SK-N-MC (cell line): ENCODE measurements around the gene CHMP4A.

ENCODE experiments used
- DNase-seq: peaks from one replicate; pipeline ENCODE4 v3.0.0-alpha.2; 2011; ENCODE audit warnings: low read depth, low spot score
- H3K27ac ChIP-seq: fragments of 200-600 bp; sonication (generic); 2 replicates; pipeline ENCODE4 v1.5.1; 2016; ENCODE audit warnings: mixed run types
- H3K36me3 ChIP-seq: fragments of 200-600 bp; sonication (generic); 2 replicates; pipeline ENCODE4 v1.6.1; 2017; ENCODE audit warnings: antibody characterized with exemption, low read length, mixed read lengths; ENCODE audit not compliant: insufficient read depth
- H3K4me3 ChIP-seq: fragments of 200-600 bp; sonication (generic); 2 replicates; pipeline ENCODE4 v1.5.1; 2016
- H3K9ac ChIP-seq: fragments of 200-600 bp; sonication (generic); 2 replicates; pipeline ENCODE4 v1.8.0; 2017; ENCODE audit warnings: mixed run types, mixed read lengths; ENCODE audit not compliant: insufficient read length
- H3K9me3 ChIP-seq: fragments of 200-600 bp; sonication (generic); 2 replicates; pipeline ENCODE4 v1.6.1; 2017; ENCODE audit warnings: low read depth, mild to moderate bottlenecking, antibody characterized with exemption, low read length, moderate library complexity, mixed read lengths
- EZH2 ChIP-seq: fragments of 200-600 bp; sonication (generic); IDR thresholded peaks from one replicate; pipeline ENCODE4 v1.6.1; 2017; ENCODE audit warnings: antibody characterized with exemption
- FOXP2 ChIP-seq: optimal IDR thresholded peaks from 2 replicates; pipeline ENCODE3; 2011; ENCODE audit warnings: mild to moderate bottlenecking, moderate library complexity; ENCODE audit not compliant: insufficient read depth; ENCODE audit errors: extremely low read length, control extremely low read depth
- POLR2AphosphoS5 ChIP-seq: IDR thresholded peaks from 2 replicates; pipeline ENCODE4 v1.6.1; 2012; ENCODE audit warnings: mild to moderate bottlenecking, low read depth, low read length, borderline replicate concordance

Gene CHMP4A

DNA sequence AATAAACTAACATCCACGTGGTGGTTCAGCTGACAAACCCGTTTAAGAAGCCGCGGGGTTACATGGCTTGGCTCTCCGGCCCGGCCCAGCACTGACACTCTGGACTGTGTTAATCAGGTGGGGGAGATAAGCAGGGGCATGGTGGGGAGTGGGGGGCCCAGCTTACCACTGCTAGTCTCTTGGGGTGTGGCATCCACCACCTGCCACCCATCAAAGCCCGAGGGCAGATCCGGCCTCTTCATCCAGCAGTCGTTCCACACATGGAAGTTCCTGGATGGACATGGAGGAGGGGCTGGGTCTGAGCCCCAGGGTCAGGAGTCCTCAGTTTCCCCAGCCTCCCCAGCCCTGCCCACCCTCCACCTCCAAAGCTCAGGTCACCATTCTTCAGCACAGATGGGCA lies 44.8 kb upstream of the CHMP4A start:
- no peak overlapping the region for H3K4me3 ChIP-seq
- H3K9me3 ChIP-seq = no peaks in the 10 kb centered on the region
- H3K36me3 ChIP-seq = no peaks in the 10 kb centered on the region
- DNase-seq = no peak
- H3K27ac ChIP-seq = no peak overlapping the region
- no peak overlapping the region for H3K9ac ChIP-seq
- no peak for TF ChIP-seq FOXP2
- no peak for TF ChIP-seq EZH2
- TF ChIP-seq POLR2AphosphoS5 = no peak

GRCh38 chr14:24256960-24257359 lies 43.7 kb upstream of the CHMP4A start:
- TF ChIP-seq FOXP2 (no peak), EZH2 (no peak), POLR2AphosphoS5 (no peak)
- DNase-seq = no peak
- Histone ChIP-seq H3K27ac (no peak overlapping the region), H3K9me3 (no peaks in the 10 kb centered on the region), H3K9ac (no peak overlapping the region), H3K36me3 (no peaks in the 10 kb centered on the region), H3K4me3 (no peak overlapping the region)

GRCh38 chr14:24255931-24256711 lies 42.8 kb upstream of the CHMP4A start:
- H3K9ac ChIP-seq = no peak overlapping the region
- no peak for TF ChIP-seq POLR2AphosphoS5
- TF ChIP-seq FOXP2 = no peak
- TF ChIP-seq EZH2 = no peak

DNA sequence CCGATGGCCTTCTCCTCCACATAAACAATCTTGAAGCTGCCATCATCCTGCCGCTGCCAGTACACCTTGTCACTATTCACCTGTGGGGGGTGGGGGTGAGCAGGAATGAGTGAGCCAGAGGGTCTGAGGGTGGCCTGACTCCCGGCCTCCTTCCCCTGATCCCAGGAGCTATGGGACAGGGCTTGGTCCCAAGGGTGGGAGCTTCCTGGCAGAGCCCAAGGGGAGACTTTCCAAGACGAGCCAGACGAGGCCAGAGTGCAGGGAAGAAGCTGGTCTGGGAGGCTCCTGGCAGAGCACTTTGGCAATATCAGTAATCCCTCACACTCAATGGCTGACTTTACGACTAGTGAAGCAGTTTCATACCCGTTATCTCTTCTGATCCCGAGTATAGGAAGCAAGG lies 42.1 kb upstream of the CHMP4A start:
- DNase-seq = no peak
- Histone ChIP-seq H3K9ac (no peak overlapping the region), H3K36me3 (no peaks in the 10 kb centered on the region), H3K4me3 (no peak overlapping the region), H3K27ac (no peak overlapping the region), H3K9me3 (no peaks in the 10 kb centered on the region)
- no peak for TF ChIP-seq POLR2AphosphoS5
- TF ChIP-seq EZH2 = no peak
- TF ChIP-seq FOXP2 = no peak

More at GRCh38 chr14:24255931-24256711, 42.8 kb upstream of the CHMP4A start:
- H3K4me3 ChIP-seq = no peak overlapping the region
- H3K9me3 ChIP-seq = no peaks in the 10 kb centered on the region
- no peak for DNase-seq
- H3K27ac ChIP-seq = no peak overlapping the region
- H3K36me3 ChIP-seq = no peaks in the 10 kb centered on the region

- DNase-seq = no peak
- Histone ChIP-seq H3K9ac (no peak overlapping the region), H3K36me3 (no peaks in the 10 kb centered on the region), H3K27ac (no peak overlapping the region), H3K9me3 (no peaks in the 10 kb centered on the region), H3K4me3 (no peak overlapping the region)
- TF ChIP-seq EZH2 (no peak), FOXP2 (no peak)
Observed at GRCh38 chr14:24254630-24255392, 41.5 kb upstream of the CHMP4A start.

- Histone ChIP-seq H3K9me3 (no peaks in the 10 kb centered on the region), H3K9ac (no peak overlapping the region), H3K36me3 (no peaks in the 10 kb centered on the region), H3K27ac (no peak overlapping the region), H3K4me3 (no peak overlapping the region)
- no peak for DNase-seq
- TF ChIP-seq POLR2AphosphoS5 = no peak
- TF ChIP-seq FOXP2 = no peak
- no peak for TF ChIP-seq EZH2
Observed at GRCh38 chr14:24253936-24254335, 40.6 kb upstream of the CHMP4A start.

GRCh38 chr14:24252289-24253124 lies 39.2 kb upstream of the CHMP4A start:
- Histone ChIP-seq H3K36me3 (no peaks in the 10 kb centered on the region), H3K9me3 (no peaks in the 10 kb centered on the region), H3K27ac (no peak overlapping the region), H3K4me3 (no peak overlapping the region), H3K9ac (no peak overlapping the region)
- DNase-seq = no peak
- TF ChIP-seq FOXP2 (no peak), EZH2 (no peak), POLR2AphosphoS5 (no peak)

GRCh38 chr14:24251880-24252288 lies 38.6 kb upstream of the CHMP4A start:
- TF ChIP-seq POLR2AphosphoS5 = no peak
- no peak for TF ChIP-seq EZH2
- TF ChIP-seq FOXP2 = no peak
- Histone ChIP-seq H3K9ac (no peak overlapping the region), H3K36me3 (no peaks in the 10 kb centered on the region), H3K9me3 (no peaks in the 10 kb centered on the region), H3K27ac (no peak overlapping the region), H3K4me3 (no peak overlapping the region)
- DNase-seq = no peak
